Ascending aorta (tissue), 2 donors: ENCODE data around the gene HGF. TPM values are rescaled to one million over a fixed set of nuclear protein-coding genes. Genes with fewer than 3 reads are reported as not detected.
A peak's percentile ranks its signal among the peaks of the same experiment; 100 is the strongest.
"Not testable (repeated sequence)": the region's sequence is repeated elsewhere in the genome, so short reads cannot be mapped to it uniquely, and the experiment has no call there.

Experiments
- DNase-seq, 2 donors: peaks; one replicate each; pipeline ENCODE4 v3.0.0-alpha.2; 2019; ENCODE audit warnings: low spot score in 2 of 2
- H3K27ac ChIP-seq, 2 donors: fragments of 200-600 bp; sonication (generic); one replicate each; pipeline ENCODE4 v1.5.1; 2016 to 2017; ENCODE audit warnings: mild to moderate bottlenecking in 1 of 2
- H3K27me3 ChIP-seq: fragments of 200-600 bp; sonication (generic); one replicate; pipeline ENCODE4 v1.5.1; 2017
- H3K36me3 ChIP-seq, 2 donors: fragments of 200-600 bp; sonication (generic); one replicate each; pipeline ENCODE4 v1.5.1; 2016
- H3K4me1 ChIP-seq, 2 donors: fragments of 200-600 bp; sonication (generic); one replicate each; pipeline ENCODE4 v1.5.1; 2016 to 2017; ENCODE audit warnings: mild to moderate bottlenecking in 1 of 2
- H3K4me3 ChIP-seq, 2 donors: fragments of 200-600 bp; sonication (generic); one replicate each; pipeline ENCODE4 v1.5.1; 2016 to 2017; ENCODE audit warnings: mild to moderate bottlenecking in 1 of 2
- H3K9me3 ChIP-seq, 2 donors: fragments of 200-600 bp; sonication (generic); one replicate each; pipeline ENCODE4 v1.5.1; 2016
- intact Hi-C: fragments of 100-400 bp; cut with DNase I; formaldehyde crosslinking; loops from one replicate; pipeline ENCODE4 v1.15.1; 2023
- total RNA-seq: library from RNA; depleted of rRNA; stranded (reverse); fragments of >200 nt; gene quantifications from one replicate; pipeline ENCODE4 v1.1.0, GENCODE V29; 2016
- TF ChIP-seq, protein P1 (sequence below), 3 experiments: fragments of 200-600 bp in 2 of 3; fragments of 450-650 bp in 1 of 3; sonication (generic) in 2 of 3; IDR thresholded peaks; one replicate each; pipeline ENCODE4 v1.5.1; 2016 to 2019; ENCODE audit warnings: antibody characterized with exemption in 3 of 3, mild to moderate bottlenecking in 1 of 3, moderate library complexity in 1 of 3

Gene HGF
- total RNA-seq, 1 donor from 2014 or later: 11.7 TPM

DNA sequence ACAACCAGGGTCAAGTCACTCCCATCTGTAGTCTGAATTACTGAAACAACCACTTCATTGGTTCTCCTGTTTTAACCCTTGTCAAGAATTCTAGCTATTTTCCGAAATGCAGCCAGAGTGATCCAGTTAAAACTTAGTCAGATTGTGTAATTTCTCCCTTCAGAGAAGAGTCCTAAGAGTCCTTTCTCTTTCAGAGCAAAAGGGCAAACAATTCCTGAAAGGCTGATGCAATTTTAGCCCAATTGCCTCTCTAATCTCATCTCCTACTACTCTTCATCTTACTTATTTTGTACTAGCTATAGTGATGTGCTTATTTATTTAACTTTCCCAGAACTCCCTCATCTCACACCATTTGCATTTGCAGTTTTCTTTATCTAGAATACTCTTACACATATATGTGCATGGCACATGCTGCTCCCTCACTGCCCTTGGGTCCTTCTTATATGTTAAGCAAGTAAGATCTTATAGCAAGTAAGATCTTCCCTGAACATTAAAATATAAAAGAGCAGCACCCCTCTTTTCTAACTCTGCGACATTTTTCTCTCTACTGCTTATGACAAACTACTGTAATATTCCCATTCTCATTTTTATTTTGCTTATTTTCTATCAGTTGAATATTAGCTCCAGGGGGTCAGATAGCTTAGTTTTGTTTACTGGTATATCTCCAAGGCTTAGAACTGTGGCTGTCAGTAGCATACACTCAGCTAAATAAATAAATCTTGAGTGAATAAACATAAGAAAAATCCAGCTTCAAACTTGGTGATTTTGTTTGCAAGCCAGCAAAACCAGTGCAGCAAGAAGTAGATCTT lies 44.6 kb downstream of the HGF start:
- Histone ChIP-seq H3K27me3 (no peaks in the 10 kb centered on the region), H3K36me3 (no peaks in the 10 kb centered on the region), H3K9me3 (no peaks in the 10 kb centered on the region), H3K4me1 (no peaks in the 10 kb centered on the region), H3K27ac (no peak overlapping the region), H3K4me3 (no peak overlapping the region)
- intact Hi-C loops: no loop called here
- TF ChIP-seq, protein P1, sequence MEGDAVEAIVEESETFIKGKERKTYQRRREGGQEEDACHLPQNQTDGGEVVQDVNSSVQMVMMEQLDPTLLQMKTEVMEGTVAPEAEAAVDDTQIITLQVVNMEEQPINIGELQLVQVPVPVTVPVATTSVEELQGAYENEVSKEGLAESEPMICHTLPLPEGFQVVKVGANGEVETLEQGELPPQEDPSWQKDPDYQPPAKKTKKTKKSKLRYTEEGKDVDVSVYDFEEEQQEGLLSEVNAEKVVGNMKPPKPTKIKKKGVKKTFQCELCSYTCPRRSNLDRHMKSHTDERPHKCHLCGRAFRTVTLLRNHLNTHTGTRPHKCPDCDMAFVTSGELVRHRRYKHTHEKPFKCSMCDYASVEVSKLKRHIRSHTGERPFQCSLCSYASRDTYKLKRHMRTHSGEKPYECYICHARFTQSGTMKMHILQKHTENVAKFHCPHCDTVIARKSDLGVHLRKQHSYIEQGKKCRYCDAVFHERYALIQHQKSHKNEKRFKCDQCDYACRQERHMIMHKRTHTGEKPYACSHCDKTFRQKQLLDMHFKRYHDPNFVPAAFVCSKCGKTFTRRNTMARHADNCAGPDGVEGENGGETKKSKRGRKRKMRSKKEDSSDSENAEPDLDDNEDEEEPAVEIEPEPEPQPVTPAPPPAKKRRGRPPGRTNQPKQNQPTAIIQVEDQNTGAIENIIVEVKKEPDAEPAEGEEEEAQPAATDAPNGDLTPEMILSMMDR (IDR thresholded peaks at IDR 0.05): no peak
- DNase-seq: no peak

- H3K9me3 ChIP-seq, H3K36me3 ChIP-seq, intact Hi-C loops, H3K4me1 ChIP-seq, H3K27me3 ChIP-seq, DNase-seq, H3K27ac ChIP-seq, H3K4me3 ChIP-seq: not testable (repeated sequence)
Measured at GRCh38 chr7:81722250-81722649, 47.6 kb downstream of the HGF start.

- TF ChIP-seq, protein P1 (IDR thresholded peaks at IDR 0.05): no peak
Measured at GRCh38 chr7:81721437-81721836, 48.4 kb downstream of the HGF start.

DNA sequence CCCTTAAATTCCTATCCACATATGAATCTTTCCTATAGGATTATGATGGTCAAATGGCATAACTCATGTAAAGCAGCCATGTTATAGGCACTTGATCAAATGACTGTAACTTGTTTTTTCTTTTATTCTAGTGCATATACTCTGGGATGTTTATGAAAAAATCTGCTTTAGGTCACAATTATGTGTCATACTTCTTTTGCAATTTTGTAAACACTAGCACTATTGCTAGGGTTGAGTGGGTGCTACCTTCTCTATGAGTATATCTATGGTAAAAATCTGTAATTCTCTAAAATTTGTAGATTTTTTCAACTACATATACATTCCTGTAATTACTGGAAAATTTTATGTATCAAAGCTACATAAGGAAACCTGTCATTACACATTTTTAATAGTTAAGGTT lies 50.0 kb downstream of the HGF start:
- H3K4me1 ChIP-seq: no peaks in the 10 kb centered on the region
- DNase-seq: no peak
- H3K27ac ChIP-seq: no peak overlapping the region
- TF ChIP-seq, protein P1 (IDR thresholded peaks at IDR 0.05): no peak
- no peaks in the 10 kb centered on the region for H3K36me3 ChIP-seq
- no peaks in the 10 kb centered on the region for H3K27me3 ChIP-seq
- H3K4me3 ChIP-seq: no peak overlapping the region
- H3K9me3 ChIP-seq: no peaks in the 10 kb centered on the region
- intact Hi-C loops: loop anchor here (5.0 kb wide), 2 partner anchors 238 to 297 kb away; no protein-coding TSS in a partner anchor

More at GRCh38 chr7:81721437-81721836, 48.4 kb downstream of the HGF start:
- intact Hi-C loops: no loop called here
- Histone ChIP-seq H3K27me3 (no peaks in the 10 kb centered on the region), H3K36me3 (no peaks in the 10 kb centered on the region), H3K9me3 (no peaks in the 10 kb centered on the region), H3K4me3 (no peak overlapping the region), H3K4me1 (no peaks in the 10 kb centered on the region), H3K27ac (no peak overlapping the region)
- no peak for DNase-seq

- Histone ChIP-seq H3K27me3 (no peaks in the 10 kb centered on the region), H3K27ac (no peak overlapping the region)
- intact Hi-C loops: loop anchor here (2.0 to 5.0 kb wide), 3 partner anchors 217 to 301 kb away; no protein-coding TSS in a partner anchor
Measured at GRCh38 chr7:81715984-81716588, 53.8 kb downstream of the HGF start.

More at GRCh38 chr7:81715984-81716588, 53.8 kb downstream of the HGF start:
- TF ChIP-seq, protein P1 (IDR thresholded peaks at IDR 0.05): peak in 2 of 3 experiments; percentile 32 to 50
- Histone ChIP-seq H3K4me1 (no peaks in the 10 kb centered on the region), H3K36me3 (no peaks in the 10 kb centered on the region), H3K4me3 (no peak overlapping the region), H3K9me3 (no peaks in the 10 kb centered on the region)
- no peak for DNase-seq
